Keratinocyte (primary cell): Measurements from ENCODE around the gene CLEC18A. TPM values are rescaled to one million over a fixed set of nuclear protein-coding genes. Genes with fewer than 3 reads are reported as not detected.

ENCODE experiments used
- DNase-seq: peaks from one replicate; pipeline ENCODE4 v3.0.0-alpha.2; 2011; ENCODE audit warnings: low read depth, missing footprints, low spot score
- FAIRE-seq: peaks from 2 replicates; lab custom pipeline; 2011; peaks lifted over from hg19 to GRCh38; lab: Jason Lieb, UNC
- H2AFZ ChIP-seq: 2 replicates; pipeline ENCODE4 v1.6.0; 2012; ENCODE audit warnings: low read length, control low read depth, inconsistent platforms; ENCODE audit not compliant: control insufficient read depth
- H3K27ac ChIP-seq: 2 replicates; pipeline ENCODE4 v1.5.1; 2011; ENCODE audit warnings: low read length; ENCODE audit not compliant: control insufficient read depth, insufficient read depth
- H3K27me3 ChIP-seq: 3 replicates; pipeline ENCODE4 v1.6.0; 2011; ENCODE audit warnings: low read length; ENCODE audit not compliant: control insufficient read depth, insufficient read depth; ENCODE audit errors: extremely low read depth
- H3K36me3 ChIP-seq, 2 experiments: 2 replicates in 1 of 2; 3 replicates in 1 of 2; pipeline ENCODE4 v1.5.1; 2011; ENCODE audit warnings: low read length in 2 of 2, mild to moderate bottlenecking in 1 of 2; ENCODE audit not compliant: control insufficient read depth in 2 of 2, insufficient read depth in 2 of 2; ENCODE audit errors: extremely low read depth in 1 of 2
- H3K4me1 ChIP-seq: 3 replicates; pipeline ENCODE4 v1.5.1; 2011; ENCODE audit warnings: low read length; ENCODE audit not compliant: control insufficient read depth, insufficient read depth; ENCODE audit errors: extremely low read depth
- H3K4me2 ChIP-seq: 3 replicates; pipeline ENCODE4 v1.6.0; 2011; ENCODE audit warnings: low read depth, low read length; ENCODE audit not compliant: control insufficient read depth, insufficient read depth; ENCODE audit errors: extremely low read depth
- H3K4me3 ChIP-seq, 3 experiments: fragments of 200-600 bp in 1 of 3; sonication (generic) in 1 of 3; 2 replicates in 2 of 3; 3 replicates in 1 of 3; pipeline ENCODE4 v1.5.1; 2011 to 2016; ENCODE audit warnings: low read length in 3 of 3, mild to moderate bottlenecking in 3 of 3, control low read depth in 2 of 3, inconsistent platforms in 1 of 3, low read depth in 1 of 3, mixed read lengths in 1 of 3, mixed run types in 1 of 3, moderate library complexity in 1 of 3; ENCODE audit not compliant: control insufficient read depth in 2 of 3, insufficient read depth in 2 of 3; ENCODE audit errors: extremely low read depth in 1 of 3
- H3K79me2 ChIP-seq: 2 replicates; pipeline ENCODE4 v1.6.0; 2012; ENCODE audit warnings: low read length; ENCODE audit not compliant: control insufficient read depth, insufficient read depth
- H3K9ac ChIP-seq: 3 replicates; pipeline ENCODE4 v1.6.0; 2011; ENCODE audit warnings: low read length; ENCODE audit not compliant: control insufficient read depth, insufficient read depth; ENCODE audit errors: extremely low read depth
- H3K9me1 ChIP-seq: 3 replicates; pipeline ENCODE4 v1.6.0; 2011; ENCODE audit warnings: low read length; ENCODE audit not compliant: control insufficient read depth, insufficient read depth; ENCODE audit errors: extremely low read depth
- H3K9me3 ChIP-seq: 2 replicates; pipeline ENCODE4 v1.5.1; 2012; ENCODE audit warnings: low read depth, low read length; ENCODE audit not compliant: control insufficient read depth
- H4K20me1 ChIP-seq: 3 replicates; pipeline ENCODE4 v1.6.0; 2011; ENCODE audit warnings: low read length; ENCODE audit not compliant: control insufficient read depth, insufficient read depth; ENCODE audit errors: extremely low read depth
- CTCF ChIP-seq, 3 experiments: IDR thresholded peaks in 1 of 3; conservative IDR thresholded peaks in 1 of 3; optimal IDR thresholded peaks in 1 of 3; 2 replicates in 2 of 3; 3 replicates in 1 of 3; pipeline versions ENCODE3 to v1.5.1; 2011; ENCODE audit warnings: low read length in 3 of 3, mild to moderate bottlenecking in 3 of 3, moderate library complexity in 2 of 3, control low read depth in 1 of 3, inconsistent platforms in 1 of 3; ENCODE audit not compliant: insufficient read depth in 2 of 3; ENCODE audit errors: extremely low read depth in 1 of 3
- EZH2 ChIP-seq: IDR thresholded peaks from one replicate; pipeline ENCODE4 v1.6.1; 2012; ENCODE audit warnings: inconsistent platforms, mild to moderate bottlenecking, low read length, moderate library complexity
- dilution Hi-C: fragments of 300-500 bp; cut with MboI; formaldehyde crosslinking; loops from one replicate; pipeline ENCODE4 v1.7.0; 2020; ENCODE audit warnings: low sequenced_read_pairs; ENCODE audit not compliant: extremely low pct_ligation_motif_present
- polyA plus RNA-seq, 5 experiments: library from polyadenylated mRNA; depleted of rRNA in 3 of 5; stranded (reverse) in 3 of 5; stranded (forward) in 1 of 5; unstranded in 1 of 5; fragments of >200 nt; gene quantifications; 1 replicate in 1 of 5; 2 replicates in 3 of 5; 3 replicates in 1 of 5; pipeline versions ENCODE4 v1.2.1 to v1.2.3, GENCODE V29; 2011 to 2012; ENCODE audit warnings: missing spikeins in 2 of 5, low read depth in 1 of 5, low replicate concordance in 1 of 5

The CLEC18A gene
- polyA plus RNA-seq, 1 donor (not counting 4 experiments of a cell fraction or from before 2014, with no cell fraction given): 0.14 TPM

DNA sequence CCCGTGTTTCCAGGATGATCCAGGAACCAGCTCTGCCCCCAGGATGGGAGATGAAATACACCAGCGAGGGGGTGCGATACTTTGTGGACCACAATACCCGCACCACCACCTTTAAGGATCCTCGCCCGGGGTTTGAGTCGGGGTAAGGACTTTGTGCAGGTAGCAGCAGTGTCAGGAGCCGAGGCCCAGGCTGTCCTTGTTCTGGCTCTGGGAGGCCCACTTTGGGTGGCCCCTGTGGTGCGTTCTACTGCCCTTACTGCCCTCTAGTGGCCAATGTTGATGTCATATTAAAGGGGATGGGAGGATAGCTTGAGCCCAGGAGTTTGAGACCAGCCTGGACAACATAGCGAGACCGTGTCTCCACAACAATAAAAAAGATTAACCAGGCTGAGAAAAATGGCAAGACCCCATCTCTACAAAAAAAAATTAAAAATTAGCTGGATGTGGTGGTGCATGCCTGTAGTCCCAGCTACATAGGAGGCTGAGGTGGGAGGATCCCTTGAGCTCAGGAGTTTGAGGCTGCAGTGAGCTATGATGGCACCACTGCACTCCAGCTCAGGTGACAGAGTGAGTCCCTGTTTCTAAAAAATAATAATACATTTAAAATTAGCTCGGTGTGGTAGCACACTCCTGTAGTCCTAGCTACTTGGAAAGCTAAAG, 20.9 kb upstream of the CLEC18A start:
- Histone ChIP-seq H3K27me3 (no peaks in the 10 kb centered on the region), H3K4me2 (no peak overlapping the region), H2AFZ (no peak overlapping the region), H3K36me3 (peaks cover 9 to 17% of the 10 kb centered on the region in 2 experiments), H3K9me1 (no peaks in the 10 kb centered on the region), H3K4me3 (no peak overlapping the region), H4K20me1 (peaks cover 3% of the 10 kb centered on the region), H3K4me1 (no peaks in the 10 kb centered on the region), H3K27ac (no peak overlapping the region), H3K9me3 (no peaks in the 10 kb centered on the region), H3K9ac (no peak overlapping the region), H3K79me2 (no peaks in the 10 kb centered on the region)
- no peak for TF ChIP-seq EZH2
- peak; percentile 64 to 72 (median 67) for TF ChIP-seq CTCF (optimal IDR thresholded peaks at IDR 0.05 in 1 of 3, IDR thresholded peaks at IDR 0.05 in 1 of 3, conservative IDR thresholded peaks at IDR 0.05 in 1 of 3; ENCODE audit: extremely low read depth in 1 of 3, insufficient read depth in 2 of 3, low read length in 3 of 3)
- DNase-seq: peak; percentile 2
- dilution Hi-C loops: no loop called here
- FAIRE-seq: no peak

DNA sequence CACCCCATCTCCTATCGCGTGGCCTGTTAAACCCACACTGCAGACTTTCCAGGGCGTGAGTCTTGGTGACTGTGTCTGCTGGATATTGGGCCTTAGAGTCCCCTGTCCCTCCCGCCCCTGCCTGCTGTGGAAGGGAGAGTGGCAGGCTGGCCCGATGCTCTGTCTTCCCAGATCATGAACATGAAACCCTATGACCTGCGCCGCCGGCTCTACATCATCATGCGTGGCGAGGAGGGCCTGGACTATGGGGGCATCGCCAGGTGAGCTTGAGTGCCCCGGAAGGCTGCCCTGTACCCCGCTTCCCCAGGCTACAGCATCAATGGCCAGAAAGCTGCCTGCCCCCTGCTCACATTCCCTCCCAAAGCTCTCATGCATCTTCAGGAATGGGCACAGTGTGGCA, 19.5 kb upstream of the CLEC18A start:
- Histone ChIP-seq H3K36me3 (peaks cover 9 to 23% of the 10 kb centered on the region in 2 experiments), H3K4me3 (no peak overlapping the region), H3K9ac (no peak overlapping the region), H3K79me2 (no peaks in the 10 kb centered on the region), H3K27ac (no peak overlapping the region), H2AFZ (no peak overlapping the region), H4K20me1 (peaks cover 3% of the 10 kb centered on the region), H3K27me3 (no peaks in the 10 kb centered on the region), H3K9me1 (no peaks in the 10 kb centered on the region), H3K9me3 (no peaks in the 10 kb centered on the region), H3K4me1 (no peaks in the 10 kb centered on the region), H3K4me2 (no peak overlapping the region)
- FAIRE-seq (no peak), DNase-seq (no peak)
- TF ChIP-seq CTCF (optimal IDR thresholded peaks at IDR 0.05 in 1 of 3, IDR thresholded peaks at IDR 0.05 in 1 of 3, conservative IDR thresholded peaks at IDR 0.05 in 1 of 3; ENCODE audit: extremely low read depth in 1 of 3, insufficient read depth in 2 of 3, low read length in 3 of 3): no peak
- no peak for TF ChIP-seq EZH2
- dilution Hi-C loops: no loop called here
